OCI-LY3 (cell line): ENCODE data around the gene SLC25A21.

Experiments used
- H2AFZ ChIP-seq: fragments of 200-600, 300-600 bp; shearing (Covaris generic); 2 replicates; pipeline ENCODE4 v1.6.0; 2014; ENCODE audit warnings: antibody characterized with exemption, low read depth, low read length
- H3K27ac ChIP-seq: fragments of 200-600, 300-600 bp; sonication (generic); 2 replicates; pipeline ENCODE4 v1.5.1; 2014; ENCODE audit warnings: mild to moderate bottlenecking, low read length, moderate library complexity, mixed read lengths
- H3K27me3 ChIP-seq: fragments of 200-600, 300-600 bp; sonication (generic); 2 replicates; pipeline ENCODE4 v1.6.1; 2014; ENCODE audit warnings: low read depth, low read length, mixed read lengths
- H3K36me3 ChIP-seq: fragments of 200-600, 300-600 bp; sonication (generic); replicated peaks from 2 replicates; pipeline ENCODE3; 2014; ENCODE audit warnings: low read depth, low read length, mixed read lengths
- H3K4me1 ChIP-seq: fragments of 300-600, 200-600 bp; sonication (generic); 2 replicates; pipeline ENCODE4 v1.6.1; 2014; ENCODE audit warnings: low read length, mixed read lengths
- H3K4me2 ChIP-seq: fragments of 200-600, 300-600 bp; sonication (generic); 2 replicates; pipeline ENCODE4 v1.6.1; 2014; ENCODE audit warnings: low read length, mixed read lengths
- H3K4me3 ChIP-seq: fragments of 300-600, 200-600 bp; sonication (generic); 2 replicates; pipeline ENCODE4 v1.5.1; 2014; ENCODE audit warnings: antibody characterized with exemption, mild to moderate bottlenecking, low read length, moderate library complexity
- H3K79me2 ChIP-seq: fragments of 300-600, 200-600 bp; shearing (Covaris generic); 2 replicates; pipeline ENCODE4 v1.6.1; 2014; ENCODE audit warnings: mild to moderate bottlenecking, low read length, mixed read lengths
- H3K9ac ChIP-seq: fragments of 300-600, 200-600 bp; shearing (Covaris generic); 2 replicates; pipeline ENCODE4 v1.6.0; 2014; ENCODE audit warnings: mild to moderate bottlenecking, low read length, moderate library complexity
- H3K9me3 ChIP-seq: fragments of 200-600, 300-600 bp; shearing (Covaris generic); 2 replicates; pipeline ENCODE4 v1.6.1; 2014; ENCODE audit warnings: low read length, mixed read lengths; ENCODE audit not compliant: insufficient read depth
- H4K20me1 ChIP-seq: fragments of 200-600, 300-600 bp; sonication (generic); 2 replicates; pipeline ENCODE4 v1.6.1; 2016; ENCODE audit warnings: low read length, mixed read lengths; ENCODE audit not compliant: insufficient read depth
- EZH2phosphoT487 ChIP-seq: fragments of 200-600 bp; shearing (Covaris generic); IDR thresholded peaks from 2 replicates; pipeline ENCODE4 v1.6.1; 2018; ENCODE audit warnings: antibody characterized with exemption, mixed run types, low read depth
- TF ChIP-seq, protein P1 (sequence below): fragments of 200-600, 300-600 bp; sonication (generic); IDR thresholded peaks from 2 replicates; pipeline ENCODE4 v1.5.1; 2014; ENCODE audit warnings: antibody characterized with exemption, low read length, low read depth

Gene SLC25A21

GRCh38 chr14:37093364-37093763 lies 79.0 kb downstream of the SLC25A21 start:
- Histone ChIP-seq H3K36me3 (no peaks in the 10 kb centered on the region), H3K79me2 (no peaks in the 10 kb centered on the region), H4K20me1 (no peaks in the 10 kb centered on the region), H2AFZ (no peak overlapping the region), H3K9me3 (no peaks in the 10 kb centered on the region), H3K4me2 (no peak overlapping the region), H3K27ac (no peak overlapping the region), H3K4me1 (no peaks in the 10 kb centered on the region), H3K4me3 (no peak overlapping the region), H3K27me3 (no peaks in the 10 kb centered on the region), H3K9ac (no peak overlapping the region)
- TF ChIP-seq EZH2phosphoT487 = no peak
- TF ChIP-seq, protein P1, sequence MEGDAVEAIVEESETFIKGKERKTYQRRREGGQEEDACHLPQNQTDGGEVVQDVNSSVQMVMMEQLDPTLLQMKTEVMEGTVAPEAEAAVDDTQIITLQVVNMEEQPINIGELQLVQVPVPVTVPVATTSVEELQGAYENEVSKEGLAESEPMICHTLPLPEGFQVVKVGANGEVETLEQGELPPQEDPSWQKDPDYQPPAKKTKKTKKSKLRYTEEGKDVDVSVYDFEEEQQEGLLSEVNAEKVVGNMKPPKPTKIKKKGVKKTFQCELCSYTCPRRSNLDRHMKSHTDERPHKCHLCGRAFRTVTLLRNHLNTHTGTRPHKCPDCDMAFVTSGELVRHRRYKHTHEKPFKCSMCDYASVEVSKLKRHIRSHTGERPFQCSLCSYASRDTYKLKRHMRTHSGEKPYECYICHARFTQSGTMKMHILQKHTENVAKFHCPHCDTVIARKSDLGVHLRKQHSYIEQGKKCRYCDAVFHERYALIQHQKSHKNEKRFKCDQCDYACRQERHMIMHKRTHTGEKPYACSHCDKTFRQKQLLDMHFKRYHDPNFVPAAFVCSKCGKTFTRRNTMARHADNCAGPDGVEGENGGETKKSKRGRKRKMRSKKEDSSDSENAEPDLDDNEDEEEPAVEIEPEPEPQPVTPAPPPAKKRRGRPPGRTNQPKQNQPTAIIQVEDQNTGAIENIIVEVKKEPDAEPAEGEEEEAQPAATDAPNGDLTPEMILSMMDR = no peak

DNA sequence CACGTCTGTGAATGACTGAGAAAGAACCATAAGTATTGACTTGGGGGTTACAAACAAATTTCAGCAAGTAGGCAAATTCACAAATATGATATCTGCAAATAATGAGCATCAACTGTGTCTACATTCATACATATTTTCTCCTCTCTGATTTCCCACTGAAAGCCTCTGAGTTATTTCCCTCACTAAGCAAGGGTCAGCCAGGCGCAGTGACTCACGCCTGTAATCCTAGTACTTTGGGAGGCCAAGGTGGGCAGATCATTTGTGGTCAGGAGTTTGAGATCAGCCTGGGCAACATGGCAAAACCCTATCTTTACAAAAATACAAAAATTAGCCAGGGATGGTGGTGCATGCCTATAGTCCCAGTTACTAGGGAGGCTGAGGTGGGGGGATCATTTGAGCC lies 80.8 kb downstream of the SLC25A21 start:
- H4K20me1 ChIP-seq = no peaks in the 10 kb centered on the region
- H3K27me3 ChIP-seq = no peaks in the 10 kb centered on the region
- H3K27ac ChIP-seq = no peak overlapping the region
- no peaks in the 10 kb centered on the region for H3K9me3 ChIP-seq
- no peak overlapping the region for H2AFZ ChIP-seq
- H3K4me2 ChIP-seq = no peak overlapping the region
- TF ChIP-seq, protein P1 = no peak
- no peak for TF ChIP-seq EZH2phosphoT487
- no peak overlapping the region for H3K4me3 ChIP-seq
- H3K36me3 ChIP-seq = no peaks in the 10 kb centered on the region
- no peak overlapping the region for H3K9ac ChIP-seq
- H3K4me1 ChIP-seq = no peaks in the 10 kb centered on the region
- H3K79me2 ChIP-seq = no peaks in the 10 kb centered on the region

DNA sequence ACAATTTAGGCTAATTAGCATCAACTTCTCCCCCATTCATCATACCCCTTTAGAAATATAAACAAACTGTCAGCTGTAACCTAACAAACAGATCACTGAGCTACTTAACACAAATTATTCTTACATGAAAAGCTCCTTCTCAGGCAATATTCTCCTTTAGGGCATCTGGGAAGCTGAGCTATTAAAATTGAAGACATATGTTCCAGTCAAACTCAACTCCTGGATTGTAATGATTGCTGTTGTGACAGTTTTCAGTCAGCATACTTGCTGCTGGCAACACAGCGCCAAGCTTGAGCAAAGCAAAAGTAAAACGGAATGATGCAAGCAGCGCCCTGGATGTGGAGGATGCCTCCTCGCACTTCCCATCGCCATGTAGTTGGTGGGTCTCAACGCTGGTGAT lies 82.4 kb downstream of the SLC25A21 start:
- Histone ChIP-seq H3K36me3 (no peaks in the 10 kb centered on the region), H3K27ac (no peak overlapping the region), H3K4me2 (no peak overlapping the region), H3K9me3 (no peaks in the 10 kb centered on the region), H4K20me1 (no peaks in the 10 kb centered on the region), H3K79me2 (no peaks in the 10 kb centered on the region), H3K4me3 (no peak overlapping the region), H3K9ac (no peak overlapping the region), H3K27me3 (no peaks in the 10 kb centered on the region), H3K4me1 (no peaks in the 10 kb centered on the region), H2AFZ (no peak overlapping the region)
- no peak for TF ChIP-seq EZH2phosphoT487
- TF ChIP-seq, protein P1 = no peak

DNA sequence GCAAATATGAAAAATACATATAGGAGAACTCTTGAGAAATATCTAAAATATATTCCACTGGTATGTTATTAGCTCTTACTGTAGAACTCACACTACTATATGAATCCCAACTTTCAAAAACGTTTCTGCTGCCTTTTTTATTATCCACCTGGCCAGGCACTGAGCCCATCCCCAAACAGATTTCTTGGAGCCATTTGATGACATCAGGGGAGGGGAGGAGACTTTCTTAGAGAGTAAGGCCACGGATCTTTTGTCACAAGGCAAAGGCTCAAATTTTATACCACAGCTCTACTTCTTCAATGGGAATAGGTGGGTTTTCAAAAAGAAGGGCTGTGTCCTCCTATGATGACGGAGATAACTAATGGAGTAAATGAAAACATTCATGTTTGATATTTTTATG lies 83.0 kb downstream of the SLC25A21 start:
- TF ChIP-seq, protein P1 = no peak
- no peak for TF ChIP-seq EZH2phosphoT487
- Histone ChIP-seq H3K9ac (no peak overlapping the region), H3K79me2 (no peaks in the 10 kb centered on the region), H3K4me2 (no peak overlapping the region), H3K9me3 (no peaks in the 10 kb centered on the region), H2AFZ (no peak overlapping the region), H4K20me1 (no peaks in the 10 kb centered on the region), H3K4me3 (no peak overlapping the region), H3K27me3 (no peaks in the 10 kb centered on the region), H3K27ac (no peak overlapping the region), H3K36me3 (no peaks in the 10 kb centered on the region), H3K4me1 (no peaks in the 10 kb centered on the region)
